ENCODE measurements around the gene ALDOA. TPM values are rescaled to one million over a fixed set of nuclear protein-coding genes. Genes with fewer than 3 reads are reported as not detected.
A peak's percentile ranks its signal among the peaks of the same experiment; 100 is the strongest.

The ALDOA gene
- total RNA-seq, 3 donors from 2014 or later (not counting 1 experiment from before 2014, with no cell fraction given) = 412 to 544 (median 490) TPM

- no peaks in the 10 kb centered on the region for H3K9me3 Mint-ChIP-seq
- Histone ChIP-seq H3K27me3 (ENCODE audit: control insufficient read depth, insufficient read depth, low read length) (no peaks in the 10 kb centered on the region), H3K9me3 (ENCODE audit: control insufficient read depth, insufficient read depth, low read length) (no peaks in the 10 kb centered on the region), H3K4me3 (ENCODE audit: low read length) (no peak overlapping the region), H3K36me3 (ENCODE audit: control insufficient read depth, insufficient read depth, low read length) (peaks cover 50% of the 10 kb centered on the region), H3K27ac (ENCODE audit: low read length) (no peak overlapping the region), H3K4me1 (ENCODE audit: control insufficient read depth, insufficient read depth, low read length) (peaks cover 36% of the 10 kb centered on the region)
- no peak for DNase-seq
- intact Hi-C loops (cut with micrococcal nuclease) = no loop called here
- peak overlapping the region in 1 of 2 donors; percentile 59 for H3K27ac Mint-ChIP-seq
- peaks cover 25 to 50% of the 10 kb centered on the region in 2 donors for H3K4me1 Mint-ChIP-seq
- H3K36me3 Mint-ChIP-seq = no peaks in the 10 kb centered on the region
- no peak overlapping the region for H3K4me3 Mint-ChIP-seq
- no peak for TF ChIP-seq CTCF (IDR thresholded peaks at IDR 0.05)
- no peaks in the 10 kb centered on the region for H3K27me3 Mint-ChIP-seq (ENCODE audit: low read depth in 2 of 2)
- no peak for ATAC-seq
Measured at GRCh38 chr16:30070490-30070889, 4.9 kb downstream of the ALDOA start.

- ATAC-seq (peak; percentile 87 to 92 (median 89)), DNase-seq (peak; percentile 91 to 94)
- Mint-ChIP-seq H3K27ac (peak within 1 kb of the TSS; percentile 94 to 95), H3K27me3 (ENCODE audit: low read depth in 2 of 2) (no peaks in the 10 kb centered on the region), H3K4me3 (peak within 1 kb of the TSS; percentile 98), H3K4me1 (peaks cover 22 to 47% of the 10 kb centered on the region in 2 donors), H3K36me3 (no peaks in the 10 kb centered on the region), H3K9me3 (no peaks in the 10 kb centered on the region)
- intact Hi-C loops (cut with micrococcal nuclease) = loop anchor here (1.0 kb wide), 1 partner anchor 10 kb away; the partner anchor contains the start of gene ALDOA
- Histone ChIP-seq H3K36me3 (ENCODE audit: control insufficient read depth, insufficient read depth, low read length) (peaks cover 37% of the 10 kb centered on the region), H3K27me3 (ENCODE audit: control insufficient read depth, insufficient read depth, low read length) (no peaks in the 10 kb centered on the region), H3K4me1 (ENCODE audit: control insufficient read depth, insufficient read depth, low read length) (peaks cover 37% of the 10 kb centered on the region), H3K27ac (ENCODE audit: low read length) (peak within 1 kb of the TSS; percentile 83), H3K4me3 (ENCODE audit: low read length) (peak within 1 kb of the TSS; percentile 89), H3K9me3 (ENCODE audit: control insufficient read depth, insufficient read depth, low read length) (no peaks in the 10 kb centered on the region)
- TF ChIP-seq CTCF (IDR thresholded peaks at IDR 0.05) = no peak
- WGBS (ENCODE audit: insufficient coverage) = under 1% methylated on average over 66 of the region's 67 CpGs
Measured at GRCh38 chr16:30075503-30076275, 10.1 kb downstream of the ALDOA start, which contains the start of gene PPP4C. TSS of gene PPP4C (plus strand) at chr16:30075994. CDS start at chr16:30076378, 384 bp downstream.

GRCh38 chr16:30076276-30076791, 10.8 kb downstream of the ALDOA start:
- no peak for TF ChIP-seq CTCF (IDR thresholded peaks at IDR 0.05)
- ATAC-seq (peak; percentile 43 to 57 (median 49)), DNase-seq (peak in 1 of 2 donors; percentile 52)
- H3K9me3 Mint-ChIP-seq = no peaks in the 10 kb centered on the region
- no peaks in the 10 kb centered on the region for H3K27me3 ChIP-seq (ENCODE audit: control insufficient read depth, insufficient read depth, low read length)
- 1% methylated on average over 33 of the region's 33 CpGs for WGBS (ENCODE audit: insufficient coverage)
- H3K4me3 ChIP-seq (ENCODE audit: low read length) = peak overlapping the region; percentile 89
- H3K9me3 ChIP-seq (ENCODE audit: control insufficient read depth, insufficient read depth, low read length) = no peaks in the 10 kb centered on the region
- peaks cover 37% of the 10 kb centered on the region for H3K4me1 ChIP-seq (ENCODE audit: control insufficient read depth, insufficient read depth, low read length)
- H3K36me3 ChIP-seq (ENCODE audit: control insufficient read depth, insufficient read depth, low read length) = peaks cover 39% of the 10 kb centered on the region
- intact Hi-C loops (cut with micrococcal nuclease) = no loop called here
- peak overlapping the region; percentile 83 for H3K27ac ChIP-seq (ENCODE audit: low read length)
- H3K4me3 Mint-ChIP-seq = peak overlapping the region; percentile 98
- H3K36me3 Mint-ChIP-seq = no peaks in the 10 kb centered on the region
- H3K4me1 Mint-ChIP-seq = peaks cover 22 to 47% of the 10 kb centered on the region in 2 donors
- H3K27ac Mint-ChIP-seq = peak overlapping the region; percentile 94 to 95
- H3K27me3 Mint-ChIP-seq (ENCODE audit: low read depth in 2 of 2) = no peaks in the 10 kb centered on the region
